Panc1 (cell line): ENCODE data around the gene KCNQ2. TPM values are rescaled to one million over a fixed set of nuclear protein-coding genes. Genes with fewer than 3 reads are reported as not detected.

Experiments used
- ATAC-seq: fragments of 200-7000 bp; cut with Tn5 transposase; 2 replicates; pipeline ENCODE4 v1.9.1; 2020; ENCODE audit warnings: mild to moderate bottlenecking, moderate library complexity
- BruUV-seq: library from RNA; stranded (reverse); fragments of 400-500 nt; replicated peaks from 2 replicates; lab custom pipeline; 2021; lab: Mats Ljungman, UMichigan
- CTCF ChIA-PET: fragments of 300-600 bp; sonication (Branson Sonifier 250); formaldehyde crosslinking; loops from one replicate; lab custom pipeline; 2022; ENCODE audit warnings: antibody characterized with exemption; lab: Charles Lee
- POLR2A ChIA-PET: fragments of 300-600 bp; sonication (Branson Sonifier 250); formaldehyde crosslinking; loops from one replicate; lab custom pipeline; 2022; ENCODE audit warnings: antibody characterized with exemption; lab: Charles Lee
- DNase-seq: peaks from one replicate; pipeline ENCODE4 v3.0.0-alpha.2; 2010; ENCODE audit warnings: low read depth, low spot score
- H3K27ac ChIP-seq: 2 replicates; pipeline ENCODE4 v1.5.1; 2011; ENCODE audit warnings: mild to moderate bottlenecking, low read length, inconsistent platforms
- H3K27me3 ChIP-seq: fragments of 200-500 bp; sonication (Bioruptor generic); 2 replicates; pipeline ENCODE4 v1.6.0; 2014; ENCODE audit warnings: low read length, inconsistent platforms; ENCODE audit not compliant: control insufficient read depth, insufficient read depth
- H3K36me3 ChIP-seq: fragments of 200-500 bp; sonication (Bioruptor generic); 2 replicates; pipeline ENCODE4 v1.5.1; 2014; ENCODE audit warnings: inconsistent platforms, mild to moderate bottlenecking, low read length, moderate library complexity; ENCODE audit not compliant: control insufficient read depth, insufficient read depth
- H3K4me1 ChIP-seq: 2 replicates; pipeline ENCODE4 v1.5.1; 2011; ENCODE audit warnings: inconsistent platforms, mild to moderate bottlenecking, low read length, moderate library complexity; ENCODE audit not compliant: control insufficient read depth, insufficient read depth
- H3K4me3 ChIP-seq, 2 experiments: 2 replicates each; pipeline ENCODE4 v1.5.1; 2011 to 2012; ENCODE audit warnings: low read depth in 2 of 2, low read length in 2 of 2, mild to moderate bottlenecking in 2 of 2, inconsistent platforms in 1 of 2, moderate library complexity in 1 of 2
- H3K9me3 ChIP-seq: fragments of 200-500 bp; sonication (Bioruptor generic); 2 replicates; pipeline ENCODE4 v1.5.1; 2014; ENCODE audit warnings: low read depth, mild to moderate bottlenecking, inconsistent platforms, low read length, moderate library complexity; ENCODE audit not compliant: control insufficient read depth, insufficient read depth
- POLR2AphosphoS5 ChIP-seq: IDR thresholded peaks from 2 replicates; pipeline ENCODE4 v1.6.1; 2012; ENCODE audit warnings: mild to moderate bottlenecking, low read depth, low read length, moderate library complexity
- SIN3A ChIP-seq: IDR thresholded peaks from 2 replicates; pipeline ENCODE4 v1.6.1; 2012; ENCODE audit warnings: low read depth, mild to moderate bottlenecking, low read length, moderate library complexity, borderline replicate concordance; ENCODE audit not compliant: insufficient read depth
- TCF7L2 ChIP-seq: IDR thresholded peaks from 2 replicates; pipeline ENCODE4 v1.6.1; 2011; ENCODE audit warnings: mild to moderate bottlenecking, low read depth, low read length, inconsistent platforms
- in situ Hi-C: cut with HindIII; loops from 2 replicates; pipeline ENCODE4 v1.10.0; 2016; ENCODE audit warnings: low sequenced_read_pairs, low pct_unique_long_range_greater_than_20kb
- intact Hi-C: fragments of 100-400 bp; cut with micrococcal nuclease; formaldehyde crosslinking; loops from one replicate; pipeline ENCODE4 v1.10.0; 2022; ENCODE audit not compliant: unreplicated experiment
- total RNA-seq: library from RNA; stranded (reverse); gene quantifications from one replicate; pipeline ENCODE4 v1.2.1, GENCODE V29; 2021; ENCODE audit not compliant: unreplicated experiment
- TF ChIP-seq, protein P1 (sequence below): fragments of 450-650 bp; IDR thresholded peaks from 2 replicates; pipeline ENCODE4 v1.5.1; 2017; ENCODE audit warnings: mild to moderate bottlenecking
- TF ChIP-seq, protein P2 (sequence below), 2 experiments: IDR thresholded peaks; 2 replicates each; pipeline ENCODE4 v1.6.1; 2011 to 2012; ENCODE audit warnings: low read depth in 2 of 2, control low read depth in 1 of 2, low read length in 1 of 2, mild to moderate bottlenecking in 1 of 2, moderate library complexity in 1 of 2; ENCODE audit not compliant: insufficient read depth in 1 of 2

The KCNQ2 gene
- total RNA-seq, 1 experiment from 2014 or later: 19.4 TPM

DNA sequence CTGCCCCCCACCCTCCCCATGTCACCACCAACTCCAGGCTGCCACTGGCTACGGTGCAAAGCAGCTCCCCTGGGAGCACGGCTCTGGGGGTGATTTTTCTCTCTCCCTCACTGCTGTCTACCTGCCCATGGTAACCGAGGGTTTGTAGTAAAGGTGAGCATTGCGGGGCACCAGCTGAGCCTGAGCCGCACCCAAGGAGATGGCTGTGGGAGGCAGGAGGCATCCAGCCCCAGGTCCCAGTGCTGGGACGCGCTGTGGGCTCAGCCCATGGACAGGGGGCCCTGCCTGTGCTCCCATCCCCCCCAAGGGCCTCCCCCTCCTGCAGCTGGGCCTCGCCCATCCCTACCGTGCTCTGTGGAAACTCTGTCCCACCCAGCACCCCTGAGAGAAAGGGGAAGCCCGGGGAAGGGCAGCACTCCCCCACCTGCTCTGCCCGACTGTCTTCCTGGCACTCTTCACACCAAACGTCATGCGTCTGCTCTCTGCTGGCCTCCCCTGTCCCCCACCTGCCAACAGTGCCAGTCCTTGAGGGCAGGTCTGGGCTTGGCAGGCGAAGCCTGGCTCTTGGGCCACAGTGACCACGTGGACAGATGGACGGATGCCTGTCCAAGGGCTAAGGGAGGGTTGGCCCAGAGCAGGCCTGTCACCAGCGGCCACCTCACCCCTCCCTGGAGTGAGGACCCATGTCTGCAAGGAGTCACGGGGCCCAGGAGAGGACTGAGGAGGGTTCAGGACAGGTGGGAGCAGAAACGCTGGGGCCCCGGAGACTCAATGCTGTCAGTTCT lies 107.5 kb downstream of the KCNQ2 start:
- ATAC-seq (no peak), DNase-seq (no peak)
- H3K9me3 ChIP-seq: no peaks in the 10 kb centered on the region
- TF ChIP-seq, protein P1, sequence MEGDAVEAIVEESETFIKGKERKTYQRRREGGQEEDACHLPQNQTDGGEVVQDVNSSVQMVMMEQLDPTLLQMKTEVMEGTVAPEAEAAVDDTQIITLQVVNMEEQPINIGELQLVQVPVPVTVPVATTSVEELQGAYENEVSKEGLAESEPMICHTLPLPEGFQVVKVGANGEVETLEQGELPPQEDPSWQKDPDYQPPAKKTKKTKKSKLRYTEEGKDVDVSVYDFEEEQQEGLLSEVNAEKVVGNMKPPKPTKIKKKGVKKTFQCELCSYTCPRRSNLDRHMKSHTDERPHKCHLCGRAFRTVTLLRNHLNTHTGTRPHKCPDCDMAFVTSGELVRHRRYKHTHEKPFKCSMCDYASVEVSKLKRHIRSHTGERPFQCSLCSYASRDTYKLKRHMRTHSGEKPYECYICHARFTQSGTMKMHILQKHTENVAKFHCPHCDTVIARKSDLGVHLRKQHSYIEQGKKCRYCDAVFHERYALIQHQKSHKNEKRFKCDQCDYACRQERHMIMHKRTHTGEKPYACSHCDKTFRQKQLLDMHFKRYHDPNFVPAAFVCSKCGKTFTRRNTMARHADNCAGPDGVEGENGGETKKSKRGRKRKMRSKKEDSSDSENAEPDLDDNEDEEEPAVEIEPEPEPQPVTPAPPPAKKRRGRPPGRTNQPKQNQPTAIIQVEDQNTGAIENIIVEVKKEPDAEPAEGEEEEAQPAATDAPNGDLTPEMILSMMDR: no peak
- TF ChIP-seq TCF7L2 (no peak), POLR2AphosphoS5 (no peak), SIN3A (no peak)
- TF ChIP-seq, protein P2, sequence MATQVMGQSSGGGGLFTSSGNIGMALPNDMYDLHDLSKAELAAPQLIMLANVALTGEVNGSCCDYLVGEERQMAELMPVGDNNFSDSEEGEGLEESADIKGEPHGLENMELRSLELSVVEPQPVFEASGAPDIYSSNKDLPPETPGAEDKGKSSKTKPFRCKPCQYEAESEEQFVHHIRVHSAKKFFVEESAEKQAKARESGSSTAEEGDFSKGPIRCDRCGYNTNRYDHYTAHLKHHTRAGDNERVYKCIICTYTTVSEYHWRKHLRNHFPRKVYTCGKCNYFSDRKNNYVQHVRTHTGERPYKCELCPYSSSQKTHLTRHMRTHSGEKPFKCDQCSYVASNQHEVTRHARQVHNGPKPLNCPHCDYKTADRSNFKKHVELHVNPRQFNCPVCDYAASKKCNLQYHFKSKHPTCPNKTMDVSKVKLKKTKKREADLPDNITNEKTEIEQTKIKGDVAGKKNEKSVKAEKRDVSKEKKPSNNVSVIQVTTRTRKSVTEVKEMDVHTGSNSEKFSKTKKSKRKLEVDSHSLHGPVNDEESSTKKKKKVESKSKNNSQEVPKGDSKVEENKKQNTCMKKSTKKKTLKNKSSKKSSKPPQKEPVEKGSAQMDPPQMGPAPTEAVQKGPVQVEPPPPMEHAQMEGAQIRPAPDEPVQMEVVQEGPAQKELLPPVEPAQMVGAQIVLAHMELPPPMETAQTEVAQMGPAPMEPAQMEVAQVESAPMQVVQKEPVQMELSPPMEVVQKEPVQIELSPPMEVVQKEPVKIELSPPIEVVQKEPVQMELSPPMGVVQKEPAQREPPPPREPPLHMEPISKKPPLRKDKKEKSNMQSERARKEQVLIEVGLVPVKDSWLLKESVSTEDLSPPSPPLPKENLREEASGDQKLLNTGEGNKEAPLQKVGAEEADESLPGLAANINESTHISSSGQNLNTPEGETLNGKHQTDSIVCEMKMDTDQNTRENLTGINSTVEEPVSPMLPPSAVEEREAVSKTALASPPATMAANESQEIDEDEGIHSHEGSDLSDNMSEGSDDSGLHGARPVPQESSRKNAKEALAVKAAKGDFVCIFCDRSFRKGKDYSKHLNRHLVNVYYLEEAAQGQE (IDR thresholded peaks at IDR 0.05; ENCODE audit: insufficient read depth in 1 of 2, low read depth in 2 of 2, low read length in 1 of 2): no peak
- H3K27me3 ChIP-seq: no peaks in the 10 kb centered on the region
- no peaks in the 10 kb centered on the region; the same call in 1 of the 2 replicates for H3K4me1 ChIP-seq
- no peak overlapping the region for H3K4me3 ChIP-seq
- no peaks in the 10 kb centered on the region for H3K36me3 ChIP-seq
- no TSS peak for BruUV-seq
- CTCF ChIA-PET: no interaction called here
- POLR2A ChIA-PET: no interaction called here
- intact Hi-C loops: no loop called here
- no peak overlapping the region for H3K27ac ChIP-seq
- in situ Hi-C loops: no loop called here

DNA sequence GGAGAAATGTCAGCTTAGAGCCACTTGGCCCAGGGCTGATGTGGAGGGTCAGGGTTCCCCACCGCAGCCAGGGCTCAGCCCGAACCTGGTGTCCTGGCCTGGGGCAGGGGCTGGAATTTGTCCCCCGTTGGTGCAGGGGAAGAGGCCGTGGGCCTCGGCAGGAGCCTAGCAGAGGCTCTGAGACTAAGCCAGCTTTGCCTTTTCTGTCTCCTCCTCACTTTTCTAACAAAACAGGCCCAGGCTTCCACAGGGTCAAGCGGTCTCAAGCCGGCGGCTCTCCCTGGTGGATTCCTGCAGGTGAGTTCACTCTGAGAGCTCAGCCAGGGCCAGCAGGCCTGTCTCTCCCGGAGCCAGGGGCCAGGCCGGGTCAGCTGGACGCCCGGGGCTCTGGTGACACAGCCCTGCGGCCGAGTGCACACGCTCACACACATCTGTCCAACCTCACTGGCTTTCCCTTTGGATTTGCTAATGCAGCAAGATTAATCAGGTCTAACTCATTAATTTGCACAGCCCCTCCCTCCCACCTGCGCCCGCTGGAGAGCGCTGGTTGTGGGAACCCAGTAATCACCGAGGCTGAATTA lies 108.4 kb downstream of the KCNQ2 start:
- in situ Hi-C loops: no loop called here
- Histone ChIP-seq H3K9me3 (no peaks in the 10 kb centered on the region), H3K36me3 (no peaks in the 10 kb centered on the region), H3K27me3 (no peaks in the 10 kb centered on the region), H3K4me1 (no peaks in the 10 kb centered on the region; the same call in 1 of the 2 replicates), H3K4me3 (no peak overlapping the region), H3K27ac (no peak overlapping the region)
- TF ChIP-seq, protein P2 (IDR thresholded peaks at IDR 0.05; ENCODE audit: insufficient read depth in 1 of 2, low read depth in 2 of 2, low read length in 1 of 2): no peak
- TF ChIP-seq, protein P1: no peak
- TF ChIP-seq POLR2AphosphoS5: no peak
- TF ChIP-seq TCF7L2: no peak
- TF ChIP-seq SIN3A: no peak
- ChIA-PET POLR2A (no interaction called here), CTCF (no interaction called here)
- BruUV-seq: no TSS peak
- intact Hi-C loops: no loop called here
- ATAC-seq (no peak), DNase-seq (no peak)
